ENCODE data around the gene GPAM.

GRCh38 chr10:112168733-112169132 is 14.8 kb downstream of the GPAM start:
- TF ChIP-seq CTCF (IDR thresholded peaks at IDR 0.05) (no peak), NR1H2 (CRISPR knock-in tag; IDR thresholded peaks at IDR 0.05) (no peak), JAZF1 (CRISPR knock-in tag; IDR thresholded peaks at IDR 0.05) (no peak), NFYB (CRISPR knock-in tag; conservative IDR thresholded peaks at IDR 0.05; ENCODE audit: low read depth) (no peak), SP1 (CRISPR knock-in tag; conservative IDR thresholded peaks at IDR 0.05) (no peak), GABPB1 (CRISPR knock-in tag; IDR thresholded peaks at IDR 0.05) (no peak), TCF7 (CRISPR knock-in tag; IDR thresholded peaks at IDR 0.05; ENCODE audit: low read depth) (no peak), CREM (CRISPR knock-in tag; IDR thresholded peaks at IDR 0.05) (no peak), TP53 (CRISPR knock-in tag; IDR thresholded peaks at IDR 0.05) (no peak), MXD4 (CRISPR knock-in tag; IDR thresholded peaks at IDR 0.05; ENCODE audit: borderline replicate concordance) (no peak), CREB1 (CRISPR knock-in tag; IDR thresholded peaks at IDR 0.05) (no peak)
- TF ChIP-seq, protein P1, sequence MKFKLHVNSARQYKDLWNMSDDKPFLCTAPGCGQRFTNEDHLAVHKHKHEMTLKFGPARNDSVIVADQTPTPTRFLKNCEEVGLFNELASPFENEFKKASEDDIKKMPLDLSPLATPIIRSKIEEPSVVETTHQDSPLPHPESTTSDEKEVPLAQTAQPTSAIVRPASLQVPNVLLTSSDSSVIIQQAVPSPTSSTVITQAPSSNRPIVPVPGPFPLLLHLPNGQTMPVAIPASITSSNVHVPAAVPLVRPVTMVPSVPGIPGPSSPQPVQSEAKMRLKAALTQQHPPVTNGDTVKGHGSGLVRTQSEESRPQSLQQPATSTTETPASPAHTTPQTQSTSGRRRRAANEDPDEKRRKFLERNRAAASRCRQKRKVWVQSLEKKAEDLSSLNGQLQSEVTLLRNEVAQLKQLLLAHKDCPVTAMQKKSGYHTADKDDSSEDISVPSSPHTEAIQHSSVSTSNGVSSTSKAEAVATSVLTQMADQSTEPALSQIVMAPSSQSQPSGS (CRISPR knock-in tag; IDR thresholded peaks at IDR 0.05; ENCODE audit: borderline replicate concordance, low read depth): no peak

All from WTC11 (cell line).